Tibial nerve (tissue), 4 donors: ENCODE data around the gene ATP2A3. TPM values are rescaled to one million over a fixed set of nuclear protein-coding genes. Genes with fewer than 3 reads are reported as not detected.
A peak's percentile ranks its signal among the peaks of the same experiment; 100 is the strongest.

Experiments
- DNase-seq, 2 donors: peaks; one replicate each; pipeline ENCODE4 v3.0.0-alpha.2; 2019; ENCODE audit warnings: low spot score in 2 of 2
- H3K27ac ChIP-seq, 4 donors: fragments of 200-600 bp; sonication (generic) in 3 of 4; one replicate each; pipeline ENCODE4 v1.5.1; 2017 to 2019; ENCODE audit warnings: mild to moderate bottlenecking in 1 of 4
- H3K27me3 ChIP-seq, 2 donors: fragments of 200-600 bp; sonication (generic) in 1 of 2; one replicate each; pipeline versions ENCODE4 v1.5.1 to v1.6.0; 2017 to 2019
- H3K36me3 ChIP-seq, 3 donors: fragments of 200-600 bp; sonication (generic); one replicate each; pipeline ENCODE4 v1.5.1; 2018 to 2019
- H3K4me1 ChIP-seq, 4 donors: fragments of 200-600 bp; sonication (generic) in 3 of 4; one replicate each; pipeline ENCODE4 v1.5.1; 2017 to 2019
- H3K4me3 ChIP-seq, 4 donors: fragments of 200-600 bp; sonication (generic) in 3 of 4; one replicate each; pipeline ENCODE4 v1.5.1; 2017 to 2019; ENCODE audit warnings: mild to moderate bottlenecking in 1 of 4, moderate library complexity in 1 of 4
- H3K9me3 ChIP-seq, 4 donors: fragments of 200-600 bp; sonication (generic) in 3 of 4; one replicate each; pipeline ENCODE4 v1.5.1; 2017 to 2019
- EP300 ChIP-seq, 2 donors: sonication (generic); formaldehyde crosslinking; IDR thresholded peaks; one replicate each; pipeline ENCODE4 v1.6.1; 2017; ENCODE audit warnings: antibody characterized with exemption in 2 of 2, mild to moderate bottlenecking in 1 of 2
- POLR2A ChIP-seq, 2 donors: fragments of 450-650 bp; IDR thresholded peaks; one replicate each; pipeline ENCODE4 v1.6.1; 2017; ENCODE audit warnings: antibody characterized with exemption in 2 of 2, mild to moderate bottlenecking in 2 of 2, moderate library complexity in 2 of 2
- WGBS, 2 donors: methylation state at CpG; one replicate each; pipeline ENCODE4 v1.1.5; 2018; 5-methylcytosine and 5-hydroxymethylcytosine counted together
- total RNA-seq, 4 donors: library from RNA; depleted of rRNA; stranded (reverse); fragments of >200 nt; gene quantifications; one replicate each; pipeline ENCODE4 v1.1.0, GENCODE V29; 2016
- TF ChIP-seq, protein P1 (sequence below), 5 experiments: fragments of 200-600 bp in 3 of 5; fragments of 450-650 bp in 2 of 5; sonication (generic) in 3 of 5; IDR thresholded peaks; one replicate each; pipeline ENCODE4 v1.5.1; 2016 to 2019; ENCODE audit warnings: antibody characterized with exemption in 5 of 5, mild to moderate bottlenecking in 3 of 5, moderate library complexity in 2 of 5

ATP2A3 gene
- total RNA-seq, 4 donors from 2014 or later: 5.9 to 12.9 (median 9.1) TPM

DNA sequence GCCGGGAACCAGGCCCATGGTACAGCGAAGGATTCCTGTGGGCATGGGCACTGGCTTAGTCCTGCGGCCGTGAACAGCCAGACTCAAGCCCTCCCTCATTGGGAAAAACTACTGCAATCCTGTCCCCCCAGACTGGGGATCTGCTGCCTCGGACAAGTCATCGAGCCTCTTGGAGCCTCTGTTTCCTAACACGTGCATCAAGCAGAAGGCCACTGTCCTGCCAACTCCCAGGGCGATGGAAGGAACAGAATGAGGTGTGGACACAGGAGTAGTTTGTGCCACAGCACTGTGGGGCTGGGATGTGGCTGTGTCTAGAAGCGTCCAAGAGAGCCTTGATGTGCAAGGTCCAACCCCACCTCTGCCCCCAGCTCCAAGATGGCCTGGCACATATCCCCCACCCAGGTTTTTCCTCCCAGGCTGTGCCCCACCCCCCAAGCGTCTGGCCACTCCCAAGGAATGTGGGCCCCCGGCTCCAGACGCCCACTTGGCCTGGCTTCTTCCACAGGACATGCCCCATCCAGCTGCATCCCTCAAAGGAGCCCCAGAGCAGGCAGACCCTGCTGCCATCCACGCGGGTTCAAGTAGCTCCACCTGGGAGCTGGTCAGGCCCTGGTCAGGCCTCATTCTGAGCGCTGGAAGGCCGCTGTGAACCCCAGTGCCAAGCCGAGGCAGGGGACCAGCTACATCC, 74.8 kb downstream of the ATP2A3 start:
- Histone ChIP-seq H3K27ac (peak overlapping the region; percentile 79 to 90 (median 80)), H3K27me3 (no peaks in the 10 kb centered on the region), H3K36me3 (peaks cover 0 to 9% (median 6%) of the 10 kb centered on the region in 3 donors), H3K4me3 (no peak overlapping the region), H3K9me3 (no peaks in the 10 kb centered on the region), H3K4me1 (peaks cover 0 to 85% (median 42%) of the 10 kb centered on the region in 4 donors)
- 78 to 81% methylated on average over 11 to 17 of the region's 17 CpGs for WGBS, 2 donors
- DNase-seq: no peak
- TF ChIP-seq, protein P1, sequence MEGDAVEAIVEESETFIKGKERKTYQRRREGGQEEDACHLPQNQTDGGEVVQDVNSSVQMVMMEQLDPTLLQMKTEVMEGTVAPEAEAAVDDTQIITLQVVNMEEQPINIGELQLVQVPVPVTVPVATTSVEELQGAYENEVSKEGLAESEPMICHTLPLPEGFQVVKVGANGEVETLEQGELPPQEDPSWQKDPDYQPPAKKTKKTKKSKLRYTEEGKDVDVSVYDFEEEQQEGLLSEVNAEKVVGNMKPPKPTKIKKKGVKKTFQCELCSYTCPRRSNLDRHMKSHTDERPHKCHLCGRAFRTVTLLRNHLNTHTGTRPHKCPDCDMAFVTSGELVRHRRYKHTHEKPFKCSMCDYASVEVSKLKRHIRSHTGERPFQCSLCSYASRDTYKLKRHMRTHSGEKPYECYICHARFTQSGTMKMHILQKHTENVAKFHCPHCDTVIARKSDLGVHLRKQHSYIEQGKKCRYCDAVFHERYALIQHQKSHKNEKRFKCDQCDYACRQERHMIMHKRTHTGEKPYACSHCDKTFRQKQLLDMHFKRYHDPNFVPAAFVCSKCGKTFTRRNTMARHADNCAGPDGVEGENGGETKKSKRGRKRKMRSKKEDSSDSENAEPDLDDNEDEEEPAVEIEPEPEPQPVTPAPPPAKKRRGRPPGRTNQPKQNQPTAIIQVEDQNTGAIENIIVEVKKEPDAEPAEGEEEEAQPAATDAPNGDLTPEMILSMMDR (IDR thresholded peaks at IDR 0.05): no peak
- no peak for TF ChIP-seq POLR2A (IDR thresholded peaks at IDR 0.05)
- no peak for TF ChIP-seq EP300 (IDR thresholded peaks at IDR 0.05)

GRCh38 chr17:3888343-3889171, 75.7 kb downstream of the ATP2A3 start:
- Histone ChIP-seq H3K4me3 (no peak overlapping the region), H3K27ac (peak overlapping the region; percentile 79 to 90 (median 80)), H3K4me1 (peaks cover 0 to 76% (median 40%) of the 10 kb centered on the region in 4 donors), H3K9me3 (no peaks in the 10 kb centered on the region), H3K36me3 (peaks cover 0 to 18% (median 6%) of the 10 kb centered on the region in 3 donors), H3K27me3 (no peaks in the 10 kb centered on the region)
- TF ChIP-seq EP300 (IDR thresholded peaks at IDR 0.05) (peak; percentile 14 to 79), POLR2A (IDR thresholded peaks at IDR 0.05) (peak in 1 of 2 donors; percentile 44)
- TF ChIP-seq, protein P1 (IDR thresholded peaks at IDR 0.05): peak in 1 of 5 experiments; percentile 14
- 30 to 56% methylated on average over 43 to 48 of the region's 50 CpGs for WGBS, 2 donors
- peak; percentile 65 to 71 for DNase-seq

GRCh38 chr17:3887804-3888203, 76.4 kb downstream of the ATP2A3 start:
- H3K36me3 ChIP-seq: peaks cover 0 to 25% (median 6%) of the 10 kb centered on the region in 3 donors
- no peak for DNase-seq
- H3K4me3 ChIP-seq: no peak overlapping the region
- peak overlapping the region; percentile 79 to 83 (median 80) for H3K27ac ChIP-seq
- no peaks in the 10 kb centered on the region for H3K9me3 ChIP-seq
- TF ChIP-seq POLR2A (IDR thresholded peaks at IDR 0.05): no peak
- 67 to 84% methylated on average over 9 of the region's 9 CpGs for whole genome bisulfite sequencing, 2 donors
- no peaks in the 10 kb centered on the region for H3K27me3 ChIP-seq
- H3K4me1 ChIP-seq: peaks cover 0 to 71% (median 40%) of the 10 kb centered on the region in 4 donors

- Histone ChIP-seq H3K4me1 (peaks cover 0 to 68% (median 38%) of the 10 kb centered on the region in 4 donors), H3K27ac (peak overlapping the region; percentile 55 to 82 (median 68)), H3K4me3 (no peak overlapping the region), H3K9me3 (no peaks in the 10 kb centered on the region), H3K27me3 (no peaks in the 10 kb centered on the region), H3K36me3 (peaks cover 0 to 28% (median 6%) of the 10 kb centered on the region in 3 donors)
- DNase-seq: no peak
- 72 to 78% methylated on average over 2 of the region's 2 CpGs for WGBS, 2 donors
- TF ChIP-seq, protein P1 (IDR thresholded peaks at IDR 0.05): no peak
- no peak for TF ChIP-seq EP300 (IDR thresholded peaks at IDR 0.05)
- TF ChIP-seq POLR2A (IDR thresholded peaks at IDR 0.05): no peak
These were observed 76.8 kb downstream of the ATP2A3 start for GRCh38 chr17:3887394-3887793.

DNA sequence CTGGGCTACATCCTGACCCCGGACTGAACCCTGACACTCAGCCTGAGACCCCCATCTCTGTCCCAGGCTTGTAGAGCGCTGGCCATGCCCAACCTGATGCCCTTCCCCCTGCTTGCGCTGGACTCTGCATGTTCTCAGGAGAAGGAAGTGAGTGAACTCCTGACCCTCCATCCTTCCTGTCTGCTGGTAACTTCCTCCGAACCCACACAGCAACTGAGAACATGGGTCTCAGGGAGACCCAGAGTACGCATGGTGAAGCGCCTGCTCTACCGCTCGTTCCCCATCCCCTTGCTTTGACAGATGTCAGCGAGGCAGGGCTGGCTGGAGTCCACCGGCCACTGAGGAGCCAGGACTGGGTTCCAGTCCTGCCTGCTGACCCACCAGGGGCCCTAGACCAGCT, 77.5 kb downstream of the ATP2A3 start:
- H3K36me3 ChIP-seq: peaks cover 0 to 28% (median 6%) of the 10 kb centered on the region in 3 donors
- H3K27me3 ChIP-seq: no peaks in the 10 kb centered on the region
- peak in 1 of 2 donors; percentile 39 for DNase-seq
- peak overlapping the region in 3 of 4 donors; percentile 55 to 82 (median 56) for H3K27ac ChIP-seq
- no peaks in the 10 kb centered on the region for H3K9me3 ChIP-seq
- H3K4me1 ChIP-seq: peaks cover 0 to 62% (median 32%) of the 10 kb centered on the region in 4 donors
- WGBS, 2 donors: 61 to 65% methylated on average over 9 to 10 of the region's 10 CpGs
- TF ChIP-seq POLR2A (IDR thresholded peaks at IDR 0.05) (no peak), EP300 (IDR thresholded peaks at IDR 0.05) (peak in 1 of 2 donors; percentile 62)
- H3K4me3 ChIP-seq: no peak overlapping the region
